Glutamatergic neuron (in vitro differentiated cells): ENCODE measurements around the gene KRTCAP3. TPM values are rescaled to one million over a fixed set of nuclear protein-coding genes. Genes with fewer than 3 reads are reported as not detected.

Source experiments
- DNase-seq: peaks from one replicate; pipeline ENCODE4 v3.0.0; 2022
- H3K27ac Mint-ChIP-seq: one replicate; pipeline ENCODE4 v1.8.0; 2020; ENCODE audit warnings: mild to moderate bottlenecking, mixed read lengths, inconsistent platforms; ENCODE audit not compliant: unreplicated experiment
- H3K27me3 Mint-ChIP-seq: one replicate; pipeline ENCODE4 v1.8.0; 2020; ENCODE audit warnings: mild to moderate bottlenecking, moderate library complexity, mixed read lengths, inconsistent platforms; ENCODE audit not compliant: unreplicated experiment
- H3K36me3 Mint-ChIP-seq: one replicate; pipeline ENCODE4 v1.8.0; 2020; ENCODE audit warnings: mild to moderate bottlenecking, mixed read lengths, inconsistent platforms; ENCODE audit not compliant: unreplicated experiment
- H3K4me1 Mint-ChIP-seq: one replicate; pipeline ENCODE4 v1.8.0; 2020; ENCODE audit warnings: mild to moderate bottlenecking, low read depth, mixed read lengths, inconsistent platforms; ENCODE audit not compliant: unreplicated experiment
- H3K4me3 Mint-ChIP-seq: one replicate; pipeline ENCODE4 v1.8.0; 2020; ENCODE audit warnings: mild to moderate bottlenecking, mixed read lengths, inconsistent platforms; ENCODE audit not compliant: unreplicated experiment
- H3K9me3 Mint-ChIP-seq: one replicate; pipeline ENCODE4 v1.8.0; 2020; ENCODE audit warnings: mild to moderate bottlenecking, moderate library complexity, mixed read lengths, inconsistent platforms; ENCODE audit not compliant: unreplicated experiment
- total RNA-seq: library from RNA; stranded (reverse); fragmentation: NEBNext Ultra II Directional; extraction: Animal tissue kit (Norgen Biotek cat#: 25700); gene quantifications from one replicate; pipeline ENCODE4 v1.2.1, GENCODE V29; 2021; ENCODE audit not compliant: unreplicated experiment
- TF ChIP-seq, protein P1 (sequence below): fragments of 200-600 bp; sonication (generic); IDR thresholded peaks from one replicate; pipeline ENCODE4 v1.5.0; 2021; ENCODE audit not compliant: partially characterized antibody, unreplicated experiment

KRTCAP3 gene
- total RNA-seq, 1 donor from 2014 or later = 4.2 TPM

DNA sequence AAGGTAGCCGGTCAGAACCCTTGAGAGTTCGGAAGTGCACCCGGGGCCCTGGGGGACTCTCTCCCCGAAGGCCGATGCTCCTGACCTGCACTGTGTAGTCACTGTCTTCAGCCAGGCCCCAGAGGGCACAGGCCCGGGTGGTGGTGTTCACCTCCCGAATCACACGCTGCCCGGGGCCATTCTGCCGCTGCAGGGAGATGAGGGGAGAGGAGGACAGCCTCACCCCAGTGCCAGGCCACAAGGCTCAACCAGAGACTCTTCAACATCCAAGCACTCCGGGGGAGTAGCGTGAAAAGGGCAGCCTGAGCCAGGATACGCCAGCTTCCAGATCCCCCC lies 51.7 kb downstream of the KRTCAP3 start:
- H3K27ac Mint-ChIP-seq = no peak overlapping the region
- TF ChIP-seq, protein P1, sequence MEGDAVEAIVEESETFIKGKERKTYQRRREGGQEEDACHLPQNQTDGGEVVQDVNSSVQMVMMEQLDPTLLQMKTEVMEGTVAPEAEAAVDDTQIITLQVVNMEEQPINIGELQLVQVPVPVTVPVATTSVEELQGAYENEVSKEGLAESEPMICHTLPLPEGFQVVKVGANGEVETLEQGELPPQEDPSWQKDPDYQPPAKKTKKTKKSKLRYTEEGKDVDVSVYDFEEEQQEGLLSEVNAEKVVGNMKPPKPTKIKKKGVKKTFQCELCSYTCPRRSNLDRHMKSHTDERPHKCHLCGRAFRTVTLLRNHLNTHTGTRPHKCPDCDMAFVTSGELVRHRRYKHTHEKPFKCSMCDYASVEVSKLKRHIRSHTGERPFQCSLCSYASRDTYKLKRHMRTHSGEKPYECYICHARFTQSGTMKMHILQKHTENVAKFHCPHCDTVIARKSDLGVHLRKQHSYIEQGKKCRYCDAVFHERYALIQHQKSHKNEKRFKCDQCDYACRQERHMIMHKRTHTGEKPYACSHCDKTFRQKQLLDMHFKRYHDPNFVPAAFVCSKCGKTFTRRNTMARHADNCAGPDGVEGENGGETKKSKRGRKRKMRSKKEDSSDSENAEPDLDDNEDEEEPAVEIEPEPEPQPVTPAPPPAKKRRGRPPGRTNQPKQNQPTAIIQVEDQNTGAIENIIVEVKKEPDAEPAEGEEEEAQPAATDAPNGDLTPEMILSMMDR = no peak
- DNase-seq = peak; percentile 17
- peak overlapping the region; percentile 80 for H3K4me3 Mint-ChIP-seq
- peaks cover 11% of the 10 kb centered on the region for H3K9me3 Mint-ChIP-seq
- H3K4me1 Mint-ChIP-seq = peaks cover 6% of the 10 kb centered on the region
- peaks cover 21% of the 10 kb centered on the region for H3K27me3 Mint-ChIP-seq
- H3K36me3 Mint-ChIP-seq = peaks cover 7% of the 10 kb centered on the region

Other genes with a start within 250 kb of the KRTCAP3 start
- 58.8 TPM for gene ATRAID, start 230.3 kb upstream of the KRTCAP3 start, total RNA-seq
- gene SLC5A6, start 230.1 kb upstream of the KRTCAP3 start, total RNA-seq = 40.0 TPM
- 38.5 TPM for gene CAD, start 225.0 kb upstream of the KRTCAP3 start, total RNA-seq
- gene SLC30A3, start 179.3 kb upstream of the KRTCAP3 start, total RNA-seq = 1.3 TPM
- not detected for gene DNAJC5G, start 166.9 kb upstream of the KRTCAP3 start, total RNA-seq
- 2.0 TPM for gene TRIM54, start 160.0 kb upstream of the KRTCAP3 start, total RNA-seq
- 1.9 TPM for gene UCN, start 133.9 kb upstream of the KRTCAP3 start, total RNA-seq
- 56.6 TPM for gene MPV17, start 119.3 kb upstream of the KRTCAP3 start, total RNA-seq
- gene GTF3C2, start 85.6 kb upstream of the KRTCAP3 start, total RNA-seq = 111 TPM
- 53.6 TPM for gene EIF2B4, start 72.0 kb upstream of the KRTCAP3 start, total RNA-seq
- gene SNX17, start 71.8 kb upstream of the KRTCAP3 start, total RNA-seq = 72.5 TPM
- 30.2 TPM for gene ZNF513, start 61.6 kb upstream of the KRTCAP3 start, total RNA-seq
- 84.9 TPM for gene PPM1G, start 32.8 kb upstream of the KRTCAP3 start, total RNA-seq
- 142 TPM for gene NRBP1, start 13.8 kb upstream of the KRTCAP3 start, total RNA-seq
- 43.6 TPM for gene IFT172, start 47.4 kb downstream of the KRTCAP3 start, total RNA-seq
- 15.2 TPM for gene FNDC4, start 52.8 kb downstream of the KRTCAP3 start, total RNA-seq
- gene GCKR, start 54.5 kb downstream of the KRTCAP3 start, total RNA-seq = 0.61 TPM
- 93.1 TPM for gene ZNF512, start 140.7 kb downstream of the KRTCAP3 start, total RNA-seq
- gene CCDC121, start 186.6 kb downstream of the KRTCAP3 start, total RNA-seq = 5.3 TPM
- gene GPN1, start 186.7 kb downstream of the KRTCAP3 start, total RNA-seq = 37.5 TPM
- 47.4 TPM for gene SUPT7L, start 221.2 kb downstream of the KRTCAP3 start, total RNA-seq
- gene SLC4A1AP, start 221.5 kb downstream of the KRTCAP3 start, total RNA-seq = 24.7 TPM